GM12865 (cell line): ENCODE measurements around the gene FAM163A.
"Not testable (repeated sequence)": the region's sequence is repeated elsewhere in the genome, so short reads cannot be mapped to it uniquely, and the experiment has no call there.

Experiments used
- DNase-seq: peaks from one replicate; pipeline ENCODE4 v3.0.0; 2010; ENCODE audit warnings: low read depth
- H3K4me3 ChIP-seq: 2 replicates; pipeline ENCODE4 v1.5.1; 2011; ENCODE audit warnings: mild to moderate bottlenecking, low read depth, low read length, control low read depth
- CTCF ChIP-seq: IDR thresholded peaks from 2 replicates; pipeline ENCODE4 v1.5.1; 2011; ENCODE audit warnings: low read length, control low read depth, low read depth, inconsistent platforms; ENCODE audit not compliant: insufficient read depth; ENCODE audit errors: missing control alignments

Gene FAM163A

GRCh38 chr1:179825798-179826460 is 82.8 kb downstream of the FAM163A start:
- no peak overlapping the region for H3K4me3 ChIP-seq
- no peak for DNase-seq
- no peak for TF ChIP-seq CTCF

DNA sequence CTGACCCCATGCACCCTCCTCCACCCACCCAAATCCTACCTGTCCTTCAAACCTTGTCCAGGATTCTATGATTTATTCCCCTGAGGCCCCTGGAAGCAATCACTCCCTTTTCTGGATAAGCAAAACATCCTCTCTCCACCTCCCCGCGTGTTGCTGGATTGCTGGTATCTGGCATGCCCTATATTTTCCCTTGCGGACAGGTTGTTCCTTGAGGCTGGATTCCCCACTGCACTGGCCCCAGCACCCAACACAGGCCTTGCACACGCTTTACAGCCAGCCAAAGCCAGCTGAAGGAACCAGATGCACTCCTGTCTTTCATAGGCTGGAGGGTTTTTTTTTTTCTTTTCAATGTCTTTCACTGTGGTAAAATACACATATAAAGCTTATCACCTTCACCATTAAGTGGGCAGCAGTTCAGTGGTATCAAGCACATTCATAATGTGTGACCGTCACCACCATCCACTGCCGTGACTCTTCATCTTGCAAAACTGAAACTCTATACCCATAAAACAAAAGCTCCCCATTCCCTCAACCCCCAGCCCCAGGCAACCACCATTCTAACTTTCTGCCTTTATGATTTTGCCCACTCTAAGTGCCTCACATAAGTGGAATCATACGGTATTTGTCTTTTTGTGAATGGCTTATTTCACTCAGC is 83.7 kb downstream of the FAM163A start:
- TF ChIP-seq CTCF, result no peak
- DNase-seq, result no peak
- no peak overlapping the region for H3K4me3 ChIP-seq

DNA sequence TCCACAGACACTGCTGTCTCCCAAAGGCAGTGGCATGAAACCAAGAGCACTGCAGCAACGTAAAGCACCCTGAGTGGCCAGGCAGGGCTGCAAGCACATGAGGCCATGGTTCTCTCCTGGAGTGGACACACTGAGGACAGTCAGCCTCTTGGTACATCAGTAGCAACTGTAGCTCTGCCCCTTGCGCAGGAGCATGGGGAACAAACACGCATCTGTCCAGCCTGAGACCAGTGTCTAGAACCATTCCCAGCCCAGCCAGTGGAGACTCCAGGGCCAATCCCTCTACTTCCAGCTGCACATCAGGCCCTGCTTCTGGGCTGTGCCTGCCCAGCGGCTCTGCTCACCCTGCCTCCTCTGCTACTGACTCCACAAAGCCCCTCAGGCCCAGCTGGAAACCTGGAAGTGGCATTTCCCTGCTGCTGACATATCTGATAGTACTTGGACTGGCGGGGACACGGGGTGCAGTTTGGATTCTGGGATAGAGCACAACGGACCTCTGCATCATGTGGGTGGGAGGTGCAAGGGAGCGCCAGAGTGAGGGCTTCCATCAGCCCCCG is 85.5 kb downstream of the FAM163A start:
- H3K4me3 ChIP-seq, result no peak overlapping the region
- no peak for TF ChIP-seq CTCF
- DNase-seq, result no peak

DNA sequence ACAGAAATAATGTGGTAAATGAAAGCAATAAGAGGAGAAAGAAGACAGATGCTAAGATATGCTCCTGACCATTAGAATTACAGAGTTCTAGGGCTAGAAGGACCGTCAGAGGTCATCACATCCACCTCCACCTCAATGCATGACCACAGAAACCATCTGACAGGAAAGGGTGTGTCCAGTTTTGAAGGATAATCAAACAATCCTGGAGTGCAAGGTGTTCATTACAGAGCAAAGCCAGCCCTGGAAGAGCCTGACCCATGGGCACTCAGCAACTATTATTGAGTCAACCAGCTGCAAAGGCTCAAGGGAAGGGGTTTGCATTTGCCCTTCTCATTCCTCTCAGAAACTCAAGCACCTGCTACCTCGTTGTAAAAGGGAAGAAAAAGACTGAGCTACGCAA is 88.1 kb downstream of the FAM163A start:
- H3K4me3 ChIP-seq, result no peak overlapping the region
- no peak for TF ChIP-seq CTCF
- DNase-seq, result no peak

- DNase-seq, result peak; percentile 26
- H3K4me3 ChIP-seq, result no peak overlapping the region
- TF ChIP-seq CTCF, result no peak
Measured at GRCh38 chr1:179831852-179832699, 89.0 kb downstream of the FAM163A start.

GRCh38 chr1:179836686-179837445 is 93.8 kb downstream of the FAM163A start:
- not testable (repeated sequence) for DNase-seq, H3K4me3 ChIP-seq
